Astrocyte (in vitro differentiated cells and primary cell): Measurements from ENCODE around the gene ZSWIM4. TPM values are rescaled to one million over a fixed set of nuclear protein-coding genes. Genes with fewer than 3 reads are reported as not detected.

Source experiments
- DNase-seq: peaks from one replicate; pipeline ENCODE4 v3.0.0-alpha.2; 2010; ENCODE audit warnings: low read depth
- FAIRE-seq: peaks from 2 replicates; lab custom pipeline; 2011; peaks lifted over from hg19 to GRCh38; lab: Jason Lieb, UNC
- H2AFZ ChIP-seq: 2 replicates; pipeline ENCODE4 v1.6.0; 2012; ENCODE audit warnings: low read depth, low read length, inconsistent platforms
- H3K27ac ChIP-seq: 2 replicates; pipeline ENCODE4 v1.5.1; 2011; ENCODE audit warnings: low read depth, low read length, inconsistent platforms
- H3K27me3 ChIP-seq: 2 replicates; pipeline ENCODE4 v1.6.0; 2011; ENCODE audit warnings: low read length, inconsistent platforms; ENCODE audit not compliant: insufficient read depth
- H3K36me3 ChIP-seq: 2 replicates; pipeline ENCODE4 v1.5.1; 2011; ENCODE audit warnings: low read length, inconsistent platforms; ENCODE audit not compliant: insufficient read depth
- H3K4me1 ChIP-seq: 2 replicates; pipeline ENCODE4 v1.5.1; 2011; ENCODE audit warnings: low read length, inconsistent platforms; ENCODE audit not compliant: insufficient read depth
- H3K4me2 ChIP-seq: 2 replicates; pipeline ENCODE4 v1.6.0; 2012; ENCODE audit warnings: low read length, inconsistent platforms
- H3K4me3 ChIP-seq: 2 replicates; pipeline ENCODE4 v1.5.1; 2011; ENCODE audit warnings: low read depth, mild to moderate bottlenecking, low read length, inconsistent platforms; ENCODE audit not compliant: insufficient read depth
- H3K79me2 ChIP-seq: 2 replicates; pipeline ENCODE4 v1.6.0; 2012; ENCODE audit warnings: mild to moderate bottlenecking, low read length, inconsistent platforms; ENCODE audit not compliant: insufficient read depth
- H3K9ac ChIP-seq: 2 replicates; pipeline ENCODE4 v1.6.0; 2012; ENCODE audit warnings: mild to moderate bottlenecking, low read length, inconsistent platforms
- H3K9me3 ChIP-seq: 2 replicates; pipeline ENCODE4 v1.5.1; 2012; ENCODE audit warnings: low read depth, mild to moderate bottlenecking, low read length, inconsistent platforms; ENCODE audit not compliant: insufficient read depth
- H4K20me1 ChIP-seq: 2 replicates; pipeline ENCODE4 v1.6.0; 2012; ENCODE audit warnings: low read length, inconsistent platforms; ENCODE audit not compliant: insufficient read depth
- H3K27ac Mint-ChIP-seq: one replicate; pipeline ENCODE4 v1.8.0; 2021; ENCODE audit warnings: mild to moderate bottlenecking, mixed read lengths; ENCODE audit not compliant: unreplicated experiment
- H3K27me3 Mint-ChIP-seq: one replicate; pipeline ENCODE4 v1.8.0; 2021; ENCODE audit warnings: low read depth, mixed read lengths; ENCODE audit not compliant: unreplicated experiment
- H3K36me3 Mint-ChIP-seq: one replicate; pipeline ENCODE4 v1.8.0; 2021; ENCODE audit warnings: low read depth, mixed read lengths; ENCODE audit not compliant: unreplicated experiment
- H3K4me1 Mint-ChIP-seq: one replicate; pipeline ENCODE4 v1.8.0; 2021; ENCODE audit warnings: low read depth, mixed read lengths; ENCODE audit not compliant: unreplicated experiment
- H3K4me3 Mint-ChIP-seq: one replicate; pipeline ENCODE4 v1.8.0; 2021; ENCODE audit warnings: mild to moderate bottlenecking, moderate library complexity, mixed read lengths; ENCODE audit not compliant: unreplicated experiment
- H3K9me3 Mint-ChIP-seq: one replicate; pipeline ENCODE4 v1.8.0; 2021; ENCODE audit warnings: mild to moderate bottlenecking, mixed read lengths; ENCODE audit not compliant: unreplicated experiment
- CTCF ChIP-seq: IDR thresholded peaks from 2 replicates; pipeline ENCODE4 v1.5.1; 2011; ENCODE audit warnings: low read depth, mild to moderate bottlenecking, inconsistent platforms, low read length, moderate library complexity; ENCODE audit not compliant: insufficient read depth
- EZH2 ChIP-seq: IDR thresholded peaks from 2 replicates; pipeline ENCODE4 v1.6.1; 2012; ENCODE audit warnings: mild to moderate bottlenecking, low read length, inconsistent platforms; ENCODE audit not compliant: insufficient read depth
- microRNA-seq: library from miRNA; unstranded; fragments of <30 nt; microRNA quantifications from one replicate; pipeline ENCODE4 v1.2.0, GENCODE V29; 2020
- total RNA-seq: library from RNA; stranded (reverse); gene quantifications from 2 replicates; pipeline ENCODE4 v1.2.1, GENCODE V29; 2021

The ZSWIM4 gene
- total RNA-seq, 1 donor from 2014 or later, result 10.6 TPM

GRCh38 chr19:13881251-13881691 is 86.0 kb downstream of the ZSWIM4 start:
- Histone ChIP-seq H3K4me1 (peaks cover 24% of the 10 kb centered on the region), H3K4me3 (no peak overlapping the region), H2AFZ (peak overlapping the region; percentile 72), H3K27ac (no peak overlapping the region), H3K36me3 (no peaks in the 10 kb centered on the region), H3K27me3 (peaks cover 2% of the 10 kb centered on the region), H3K9me3 (no peaks in the 10 kb centered on the region), H3K9ac (peak overlapping the region; percentile 75), H3K79me2 (no peaks in the 10 kb centered on the region), H4K20me1 (no peaks in the 10 kb centered on the region), H3K4me2 (peak overlapping the region; percentile 57)
- Mint-ChIP-seq H3K27ac (peak overlapping the region; percentile 80), H3K4me3 (peak overlapping the region; percentile 14), H3K9me3 (no peaks in the 10 kb centered on the region), H3K36me3 (no peaks in the 10 kb centered on the region), H3K4me1 (peaks cover 16% of the 10 kb centered on the region), H3K27me3 (peaks cover 5% of the 10 kb centered on the region)
- DNase-seq, result peak; percentile 59
- FAIRE-seq, result no peak
- TF ChIP-seq CTCF (no peak), EZH2 (no peak)

Small RNAs within 50 kb of the gene (microRNA-seq; reads per million reads assigned to microRNA genes)
- gene MIR181C, result 2,263 reads per million, percentile 87 among the genes with 10 or more reads in this experiment
- gene MIR181D, result 1,916 reads per million, percentile 86 among the genes with 10 or more reads in this experiment

Other genes starting within 250 kb of the ZSWIM4 start
- gene MRI1, start 30.9 kb upstream of the ZSWIM4 start, total RNA-seq, result 25.8 and 26.6 TPM in 2 replicates
- 114 and 138 TPM in 2 replicates for gene C19orf53, start 21.0 kb upstream of the ZSWIM4 start, total RNA-seq
- gene NANOS3, start 81.7 kb downstream of the ZSWIM4 start, total RNA-seq, result 1.1 and 2.9 TPM in 2 replicates
- gene BRME1, start 110.7 kb downstream of the ZSWIM4 start, total RNA-seq, result 0.68 and 0.91 TPM in 2 replicates
- gene CC2D1A, start 110.8 kb downstream of the ZSWIM4 start, total RNA-seq, result 22.6 and 27.3 TPM in 2 replicates
- 3.3 and 3.7 TPM in 2 replicates for gene PODNL1, start 143.0 kb downstream of the ZSWIM4 start, total RNA-seq
- gene DCAF15, start 157.1 kb downstream of the ZSWIM4 start, total RNA-seq, result 29.6 and 32.2 TPM in 2 replicates
- gene RFX1, start 210.9 kb downstream of the ZSWIM4 start, total RNA-seq, result 11.8 and 13.0 TPM in 2 replicates
- not detected in 2 replicates for gene RLN3, start 232.7 kb downstream of the ZSWIM4 start, total RNA-seq
- gene IL27RA, start 236.3 kb downstream of the ZSWIM4 start, total RNA-seq, result 5.7 and 6.3 TPM in 2 replicates